Mucosa of rectum (tissue), 2 donors: Measurements from ENCODE around the gene SLC7A5.
A peak's percentile ranks its signal among the peaks of the same experiment; 100 is the strongest.
"Not testable (repeated sequence)": the region's sequence is repeated elsewhere in the genome, so short reads cannot be mapped to it uniquely, and the experiment has no call there.

Experiments
- H3K27ac ChIP-seq, 2 donors: one replicate each; pipeline ENCODE4 v1.7.0; 2013; ENCODE audit warnings: inconsistent platforms in 2 of 2, low read depth in 2 of 2, low read length in 2 of 2
- H3K27me3 ChIP-seq, 2 donors: one replicate each; pipeline ENCODE4 v1.7.0; 2013; ENCODE audit warnings: low read length in 2 of 2; ENCODE audit not compliant: control insufficient read depth in 2 of 2, insufficient read depth in 2 of 2
- H3K36me3 ChIP-seq, 2 donors: one replicate each; pipeline ENCODE4 v1.7.0; 2013; ENCODE audit warnings: low read length in 2 of 2; ENCODE audit not compliant: control insufficient read depth in 2 of 2, insufficient read depth in 2 of 2
- H3K4me1 ChIP-seq, 2 donors: one replicate each; pipeline ENCODE4 v1.7.0; 2013; ENCODE audit warnings: low read length in 2 of 2, mild to moderate bottlenecking in 1 of 2; ENCODE audit not compliant: control insufficient read depth in 2 of 2, insufficient read depth in 2 of 2
- H3K4me3 ChIP-seq, 2 donors: one replicate each; pipeline ENCODE4 v1.7.0; 2013; ENCODE audit warnings: low read length in 2 of 2
- H3K9ac ChIP-seq, 2 donors: one replicate each; pipeline ENCODE4 v1.7.0; 2013; ENCODE audit warnings: low read length in 2 of 2, low read depth in 1 of 2, mild to moderate bottlenecking in 1 of 2
- H3K9me3 ChIP-seq, 2 donors: one replicate each; pipeline ENCODE4 v1.7.0; 2013; ENCODE audit warnings: low read length in 2 of 2; ENCODE audit not compliant: control insufficient read depth in 2 of 2
- donor health status: healthy.
- donor health status: Normal muscosa, but diverticular disease.

The SLC7A5 gene

GRCh38 chr16:87818533-87819161, 50.7 kb downstream of the SLC7A5 start:
- Histone ChIP-seq H3K36me3 (no peaks in the 10 kb centered on the region), H3K4me1 (no peaks in the 10 kb centered on the region)

GRCh38 chr16:87817910-87818309, 51.4 kb downstream of the SLC7A5 start:
- Histone ChIP-seq H3K4me3 (no peak overlapping the region), H3K27ac (no peak overlapping the region), H3K9ac (no peak overlapping the region), H3K4me1 (no peaks in the 10 kb centered on the region), H3K27me3 (no peaks in the 10 kb centered on the region), H3K36me3 (no peaks in the 10 kb centered on the region), H3K9me3 (peaks cover 0 to 4% of the 10 kb centered on the region in 2 donors)

More at GRCh38 chr16:87818533-87819161, 50.7 kb downstream of the SLC7A5 start:
- Histone ChIP-seq H3K27ac (no peak overlapping the region), H3K9me3 (peaks cover 0 to 4% of the 10 kb centered on the region in 2 donors), H3K27me3 (no peaks in the 10 kb centered on the region), H3K9ac (no peak overlapping the region), H3K4me3 (no peak overlapping the region)

GRCh38 chr16:87817370-87817769, 51.9 kb downstream of the SLC7A5 start:
- H3K4me3 ChIP-seq, H3K36me3 ChIP-seq, H3K27ac ChIP-seq, H3K9ac ChIP-seq, H3K27me3 ChIP-seq, H3K9me3 ChIP-seq, H3K4me1 ChIP-seq: not testable (repeated sequence)

GRCh38 chr16:87816507-87817100, 52.7 kb downstream of the SLC7A5 start:
- H3K4me3 ChIP-seq = no peak overlapping the region

GRCh38 chr16:87815567-87815966, 53.7 kb downstream of the SLC7A5 start:
- Histone ChIP-seq H3K4me3 (no peak overlapping the region), H3K36me3 (no peaks in the 10 kb centered on the region), H3K9me3 (peaks cover 0 to 4% of the 10 kb centered on the region in 2 donors), H3K9ac (no peak overlapping the region), H3K27me3 (no peaks in the 10 kb centered on the region), H3K27ac (peak overlapping the region in 1 of 2 donors; percentile 1), H3K4me1 (no peaks in the 10 kb centered on the region)

More at GRCh38 chr16:87816507-87817100, 52.7 kb downstream of the SLC7A5 start:
- Histone ChIP-seq H3K27ac (no peak overlapping the region), H3K4me1 (no peaks in the 10 kb centered on the region), H3K9me3 (peaks cover 0 to 4% of the 10 kb centered on the region in 2 donors), H3K36me3 (no peaks in the 10 kb centered on the region), H3K27me3 (no peaks in the 10 kb centered on the region), H3K9ac (no peak overlapping the region)

- H3K9ac ChIP-seq = no peak overlapping the region
- H3K27ac ChIP-seq = no peak overlapping the region
- H3K27me3 ChIP-seq = no peaks in the 10 kb centered on the region
- no peak overlapping the region for H3K4me3 ChIP-seq
- peaks cover 2 to 3% of the 10 kb centered on the region in 2 donors for H3K4me1 ChIP-seq
- peaks cover 0 to 4% of the 10 kb centered on the region in 2 donors for H3K9me3 ChIP-seq
- H3K36me3 ChIP-seq = no peaks in the 10 kb centered on the region
These were observed 57.1 kb downstream of the SLC7A5 start for GRCh38 chr16:87812200-87812656.

- H3K27me3 ChIP-seq, H3K27ac ChIP-seq, H3K9me3 ChIP-seq, H3K9ac ChIP-seq, H3K36me3 ChIP-seq, H3K4me3 ChIP-seq: not testable (repeated sequence)
- peaks cover 9 to 11% of the 10 kb centered on the region in 2 donors for H3K4me1 ChIP-seq
These were observed 57.9 kb downstream of the SLC7A5 start for GRCh38 chr16:87811454-87811853.

GRCh38 chr16:87809150-87809902, 60.0 kb downstream of the SLC7A5 start:
- Histone ChIP-seq H3K27me3 (no peaks in the 10 kb centered on the region), H3K9ac (no peak overlapping the region), H3K36me3 (no peaks in the 10 kb centered on the region), H3K4me1 (peaks cover 13 to 14% of the 10 kb centered on the region in 2 donors), H3K27ac (peak overlapping the region in 1 of 2 donors; percentile 63), H3K9me3 (no peaks in the 10 kb centered on the region), H3K4me3 (no peak overlapping the region)

GRCh38 chr16:87808108-87808507, 61.2 kb downstream of the SLC7A5 start:
- Histone ChIP-seq H3K27ac (no peak overlapping the region), H3K36me3 (no peaks in the 10 kb centered on the region), H3K4me1 (peaks cover 13 to 14% of the 10 kb centered on the region in 2 donors), H3K27me3 (no peaks in the 10 kb centered on the region), H3K9ac (no peak overlapping the region), H3K9me3 (no peaks in the 10 kb centered on the region), H3K4me3 (no peak overlapping the region)
